IPS-15b (cell line): ENCODE measurements around the gene TREM1.

Experiments used
- H3K27me3 ChIP-seq: one replicate; pipeline ENCODE4 v1.6.1; 2013; ENCODE audit warnings: low read length; ENCODE audit not compliant: control insufficient read depth, insufficient read depth
- H3K36me3 ChIP-seq: one replicate; pipeline ENCODE4 v1.6.1; 2013; ENCODE audit warnings: low read length; ENCODE audit not compliant: control insufficient read depth, insufficient read depth
- H3K4me1 ChIP-seq: one replicate; pipeline ENCODE4 v1.6.1; 2013; ENCODE audit warnings: mild to moderate bottlenecking, low read length; ENCODE audit not compliant: control insufficient read depth, insufficient read depth
- H3K4me3 ChIP-seq: one replicate; pipeline ENCODE4 v1.5.1; 2013; ENCODE audit warnings: low read depth, low read length
- H3K9ac ChIP-seq: one replicate; pipeline ENCODE4 v1.6.1; 2013; ENCODE audit warnings: low read depth, mild to moderate bottlenecking, low read length
- H3K9me3 ChIP-seq: one replicate; pipeline ENCODE4 v1.6.1; 2013; ENCODE audit warnings: mild to moderate bottlenecking, low read length; ENCODE audit not compliant: control insufficient read depth, insufficient read depth

TREM1 gene

GRCh38 chr6:41228096-41228495 is 58.4 kb downstream of the TREM1 start, which contains the start of gene TREML4:
TREML4 (plus strand) TSS chr6:41228349; CDS start chr6:41228428, 79 bp downstream.
- Histone ChIP-seq H3K36me3 (no peaks in the 10 kb centered on the region), H3K9ac (no peak within 1 kb of the TSS), H3K4me1 (no peaks in the 10 kb centered on the region), H3K4me3 (no peak within 1 kb of the TSS), H3K27me3 (no peaks in the 10 kb centered on the region), H3K9me3 (no peaks in the 10 kb centered on the region)

GRCh38 chr6:41226752-41227151 is 59.7 kb downstream of the TREM1 start:
- no peaks in the 10 kb centered on the region for H3K27me3 ChIP-seq
- H3K9ac ChIP-seq, result no peak overlapping the region
- no peaks in the 10 kb centered on the region for H3K4me1 ChIP-seq
- H3K36me3 ChIP-seq, result no peaks in the 10 kb centered on the region
- H3K9me3 ChIP-seq, result no peaks in the 10 kb centered on the region
- H3K4me3 ChIP-seq, result no peak overlapping the region

- Histone ChIP-seq H3K27me3 (no peaks in the 10 kb centered on the region), H3K9me3 (no peaks in the 10 kb centered on the region), H3K4me3 (no peak overlapping the region), H3K9ac (no peak overlapping the region), H3K4me1 (no peaks in the 10 kb centered on the region), H3K36me3 (no peaks in the 10 kb centered on the region)
Observed at GRCh38 chr6:41224800-41225199, 61.7 kb downstream of the TREM1 start.
